ENCODE data around the gene SRRM4.

The SRRM4 gene

DNA sequence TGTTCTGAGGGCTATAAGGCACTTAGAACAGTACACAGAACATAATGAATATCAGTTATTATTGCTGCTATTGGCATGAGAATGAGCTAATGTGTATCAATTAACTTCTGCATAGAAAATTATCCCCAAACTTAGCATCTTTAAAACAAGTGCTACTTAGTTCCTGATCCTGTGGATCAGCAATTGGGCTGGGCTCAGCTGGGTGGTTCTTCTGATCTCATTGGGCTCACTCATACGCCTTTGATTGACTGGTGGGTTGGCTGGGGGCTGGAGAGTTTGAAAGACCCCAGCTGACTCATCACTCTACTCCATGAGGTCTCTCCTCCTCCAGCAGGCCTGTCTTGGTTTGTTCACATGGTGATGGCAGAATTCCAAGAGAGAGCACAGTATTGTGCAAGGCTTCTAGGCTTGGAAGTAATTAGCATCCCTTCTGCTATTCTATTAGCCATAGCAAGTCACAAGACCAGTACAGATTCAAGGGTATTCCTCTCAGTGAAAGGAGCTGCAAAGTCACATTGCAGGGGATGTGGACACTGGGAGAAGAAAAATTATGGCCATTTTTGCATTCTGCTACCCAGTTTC is 170.2 kb downstream of the SRRM4 start:
- H3K4me3 ChIP-seq (ENCODE audit: low read depth, low read length), result no peak overlapping the region
- H3K4me1 ChIP-seq (ENCODE audit: control insufficient read depth, insufficient read depth, low read length), result peaks cover 23% of the 10 kb centered on the region
- no peak overlapping the region for H3K27ac ChIP-seq (ENCODE audit: low read depth, low read length)
- no peaks in the 10 kb centered on the region for H3K9me3 ChIP-seq (ENCODE audit: control insufficient read depth, insufficient read depth, low read length)
- peaks cover 11% of the 10 kb centered on the region; the same call in 1 of the 2 replicates for H3K36me3 ChIP-seq (ENCODE audit: control insufficient read depth, insufficient read depth, low read length)
- no peaks in the 10 kb centered on the region for H3K27me3 ChIP-seq (ENCODE audit: control insufficient read depth, insufficient read depth, low read length)
- no peak overlapping the region for H3K9ac ChIP-seq (ENCODE audit: low read depth, low read length)

GRCh38 chr12:119153477-119154434 is 172.4 kb downstream of the SRRM4 start:
- Histone ChIP-seq H3K27ac (ENCODE audit: low read depth, low read length) (peak overlapping the region; percentile 78), H3K9ac (ENCODE audit: low read depth, low read length) (peak overlapping the region; percentile 90), H3K4me1 (ENCODE audit: control insufficient read depth, insufficient read depth, low read length) (peaks cover 16% of the 10 kb centered on the region), H3K36me3 (ENCODE audit: control insufficient read depth, insufficient read depth, low read length) (peaks cover 11% of the 10 kb centered on the region; the same call in 1 of the 2 replicates), H3K4me3 (ENCODE audit: low read depth, low read length) (peak overlapping the region; percentile 75), H3K27me3 (ENCODE audit: control insufficient read depth, insufficient read depth, low read length) (no peaks in the 10 kb centered on the region), H3K9me3 (ENCODE audit: control insufficient read depth, insufficient read depth, low read length) (no peaks in the 10 kb centered on the region)

- H3K9me3 ChIP-seq (ENCODE audit: control insufficient read depth, insufficient read depth, low read length), result no peaks in the 10 kb centered on the region
- H3K4me1 ChIP-seq (ENCODE audit: control insufficient read depth, insufficient read depth, low read length), result peaks cover 16% of the 10 kb centered on the region
- H3K9ac ChIP-seq (ENCODE audit: low read depth, low read length), result peak overlapping the region; percentile 90
- no peaks in the 10 kb centered on the region for H3K27me3 ChIP-seq (ENCODE audit: control insufficient read depth, insufficient read depth, low read length)
- peak overlapping the region; percentile 75 for H3K4me3 ChIP-seq (ENCODE audit: low read depth, low read length)
- H3K36me3 ChIP-seq (ENCODE audit: control insufficient read depth, insufficient read depth, low read length), result peaks cover 11% of the 10 kb centered on the region; the same call in 1 of the 2 replicates
- peak overlapping the region; percentile 78 for H3K27ac ChIP-seq (ENCODE audit: low read depth, low read length)
These were observed 173.1 kb downstream of the SRRM4 start for GRCh38 chr12:119154435-119154818.

DNA sequence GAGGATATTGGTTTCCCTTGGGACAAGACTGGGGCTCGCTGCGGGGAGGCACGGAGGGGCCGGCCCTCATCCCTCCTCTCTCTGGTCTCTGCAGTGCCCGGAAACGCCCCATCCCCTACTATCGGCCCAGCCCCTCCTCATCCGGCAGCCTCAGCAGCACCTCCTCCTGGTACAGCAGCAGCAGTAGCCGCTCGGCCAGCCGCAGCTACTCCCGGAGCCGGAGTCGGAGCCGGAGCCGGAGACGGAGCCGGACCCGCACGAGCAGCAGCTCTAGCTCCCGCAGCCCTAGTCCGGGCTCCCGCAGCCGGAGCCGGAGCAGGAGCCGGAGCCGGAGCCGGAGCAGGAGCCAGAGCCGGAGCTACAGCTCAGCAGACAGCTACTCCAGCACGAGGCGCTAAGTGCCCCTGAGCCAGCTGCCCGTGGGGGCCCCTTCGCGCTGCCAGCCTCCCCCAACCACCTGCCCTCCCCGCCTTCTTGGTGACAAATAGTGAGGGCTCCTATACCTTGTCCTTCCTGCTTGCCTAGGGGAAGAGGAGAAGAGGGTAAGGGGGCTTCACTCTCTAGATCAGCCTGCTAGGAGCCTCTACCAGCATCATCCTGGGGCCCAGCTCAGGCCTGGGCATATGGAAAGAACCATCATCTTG is 175.2 kb downstream of the SRRM4 start:
- Histone ChIP-seq H3K36me3 (ENCODE audit: control insufficient read depth, insufficient read depth, low read length) (no peaks in the 10 kb centered on the region), H3K9ac (ENCODE audit: low read depth, low read length) (no peak overlapping the region), H3K4me3 (ENCODE audit: low read depth, low read length) (no peak overlapping the region), H3K27ac (ENCODE audit: low read depth, low read length) (no peak overlapping the region), H3K4me1 (ENCODE audit: control insufficient read depth, insufficient read depth, low read length) (peaks cover 16% of the 10 kb centered on the region), H3K27me3 (ENCODE audit: control insufficient read depth, insufficient read depth, low read length) (no peaks in the 10 kb centered on the region), H3K9me3 (ENCODE audit: control insufficient read depth, insufficient read depth, low read length) (no peaks in the 10 kb centered on the region)

- Histone ChIP-seq H3K9me3 (ENCODE audit: control insufficient read depth, insufficient read depth, low read length) (no peaks in the 10 kb centered on the region), H3K4me1 (ENCODE audit: control insufficient read depth, insufficient read depth, low read length) (peaks cover 16% of the 10 kb centered on the region), H3K27ac (ENCODE audit: low read depth, low read length) (no peak overlapping the region), H3K27me3 (ENCODE audit: control insufficient read depth, insufficient read depth, low read length) (no peaks in the 10 kb centered on the region), H3K4me3 (ENCODE audit: low read depth, low read length) (no peak overlapping the region), H3K36me3 (ENCODE audit: control insufficient read depth, insufficient read depth, low read length) (no peaks in the 10 kb centered on the region), H3K9ac (ENCODE audit: low read depth, low read length) (no peak overlapping the region)
These were observed 176.2 kb downstream of the SRRM4 start for GRCh38 chr12:119157528-119157927.

GRCh38 chr12:119157978-119158377 is 176.6 kb downstream of the SRRM4 start:
- H3K27me3 ChIP-seq (ENCODE audit: control insufficient read depth, insufficient read depth, low read length), result no peaks in the 10 kb centered on the region
- H3K36me3 ChIP-seq (ENCODE audit: control insufficient read depth, insufficient read depth, low read length), result no peaks in the 10 kb centered on the region
- H3K9me3 ChIP-seq (ENCODE audit: control insufficient read depth, insufficient read depth, low read length), result no peaks in the 10 kb centered on the region
- H3K4me3 ChIP-seq (ENCODE audit: low read depth, low read length), result no peak overlapping the region
- no peak overlapping the region for H3K27ac ChIP-seq (ENCODE audit: low read depth, low read length)
- peaks cover 12% of the 10 kb centered on the region for H3K4me1 ChIP-seq (ENCODE audit: control insufficient read depth, insufficient read depth, low read length)
- no peak overlapping the region for H3K9ac ChIP-seq (ENCODE audit: low read depth, low read length)

DNA sequence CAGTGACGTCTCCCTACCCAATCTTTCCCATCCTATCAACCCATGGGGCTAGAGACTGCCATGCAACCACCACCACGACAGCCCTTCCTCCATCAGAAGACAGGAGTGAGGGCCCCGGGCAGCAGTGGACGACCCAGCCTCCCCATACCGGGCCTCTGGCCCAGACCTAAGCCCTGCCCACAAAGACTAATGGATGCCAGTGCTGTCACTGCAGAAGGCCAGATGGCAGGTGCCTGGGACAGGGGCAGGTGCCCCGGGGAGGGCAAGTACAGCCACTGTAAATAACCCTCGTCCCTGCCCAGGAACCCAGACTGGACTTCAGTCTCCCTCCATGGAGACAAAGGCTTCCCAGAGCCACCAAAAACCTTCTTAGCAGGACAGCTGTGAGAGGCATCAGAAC is 177.1 kb downstream of the SRRM4 start:
- Histone ChIP-seq H3K36me3 (ENCODE audit: control insufficient read depth, insufficient read depth, low read length) (no peaks in the 10 kb centered on the region), H3K27me3 (ENCODE audit: control insufficient read depth, insufficient read depth, low read length) (no peaks in the 10 kb centered on the region), H3K4me1 (ENCODE audit: control insufficient read depth, insufficient read depth, low read length) (peaks cover 9% of the 10 kb centered on the region), H3K4me3 (ENCODE audit: low read depth, low read length) (no peak overlapping the region), H3K27ac (ENCODE audit: low read depth, low read length) (no peak overlapping the region), H3K9me3 (ENCODE audit: control insufficient read depth, insufficient read depth, low read length) (no peaks in the 10 kb centered on the region), H3K9ac (ENCODE audit: low read depth, low read length) (no peak overlapping the region)

GRCh38 chr12:119159844-119160243 is 178.5 kb downstream of the SRRM4 start:
- Histone ChIP-seq H3K36me3 (ENCODE audit: control insufficient read depth, insufficient read depth, low read length) (no peaks in the 10 kb centered on the region), H3K4me1 (ENCODE audit: control insufficient read depth, insufficient read depth, low read length) (peaks cover 3% of the 10 kb centered on the region), H3K9me3 (ENCODE audit: control insufficient read depth, insufficient read depth, low read length) (no peaks in the 10 kb centered on the region), H3K27ac (ENCODE audit: low read depth, low read length) (no peak overlapping the region), H3K9ac (ENCODE audit: low read depth, low read length) (no peak overlapping the region), H3K27me3 (ENCODE audit: control insufficient read depth, insufficient read depth, low read length) (no peaks in the 10 kb centered on the region), H3K4me3 (ENCODE audit: low read depth, low read length) (no peak overlapping the region)

DNA sequence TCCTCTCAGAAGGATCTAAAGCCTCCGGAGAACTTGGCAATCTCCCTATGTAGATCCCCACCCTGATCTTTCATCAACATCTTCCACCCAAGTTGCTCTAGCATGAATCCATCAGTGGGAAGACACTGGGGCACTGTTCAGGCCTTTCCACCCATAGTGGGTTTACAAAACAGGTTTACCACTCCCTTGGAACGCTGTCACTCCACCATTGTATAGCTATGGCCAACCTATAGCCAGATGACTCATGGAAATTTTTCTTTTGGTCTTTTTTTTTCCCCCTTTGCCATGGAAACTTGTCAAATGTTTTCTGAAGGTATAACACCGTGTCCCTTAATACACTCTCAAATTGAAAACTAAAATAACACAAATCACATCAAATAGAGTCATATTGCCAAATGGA is 186.6 kb downstream of the SRRM4 start:
- Histone ChIP-seq H3K27me3 (ENCODE audit: control insufficient read depth, insufficient read depth, low read length) (no peaks in the 10 kb centered on the region), H3K9ac (ENCODE audit: low read depth, low read length) (no peak overlapping the region), H3K27ac (ENCODE audit: low read depth, low read length) (no peak overlapping the region), H3K36me3 (ENCODE audit: control insufficient read depth, insufficient read depth, low read length) (no peaks in the 10 kb centered on the region), H3K4me1 (ENCODE audit: control insufficient read depth, insufficient read depth, low read length) (peaks cover 8% of the 10 kb centered on the region; the same call in 1 of the 2 replicates), H3K4me3 (ENCODE audit: low read depth, low read length) (no peak overlapping the region), H3K9me3 (ENCODE audit: control insufficient read depth, insufficient read depth, low read length) (no peaks in the 10 kb centered on the region)

DNA sequence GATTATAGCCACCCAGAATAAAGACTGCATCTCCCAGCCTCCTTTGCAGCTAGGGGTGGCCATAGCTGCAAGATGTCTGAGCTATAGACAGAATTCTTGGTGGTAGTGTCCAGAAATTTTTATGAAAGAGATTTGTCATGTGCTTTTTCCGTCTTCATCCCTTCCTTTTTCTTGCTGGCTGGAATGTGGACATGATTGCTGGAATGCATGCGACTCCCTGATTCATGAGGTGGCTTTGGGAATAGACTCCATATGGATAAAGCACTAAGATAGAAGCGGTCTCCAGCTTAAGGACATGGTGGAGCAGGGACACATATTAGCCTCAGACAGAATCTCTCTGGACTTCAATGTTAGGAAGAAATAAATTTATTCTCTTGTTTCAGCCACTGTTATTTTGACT is 187.4 kb downstream of the SRRM4 start:
- no peaks in the 10 kb centered on the region for H3K27me3 ChIP-seq (ENCODE audit: control insufficient read depth, insufficient read depth, low read length)
- no peak overlapping the region for H3K27ac ChIP-seq (ENCODE audit: low read depth, low read length)
- H3K9ac ChIP-seq (ENCODE audit: low read depth, low read length), result no peak overlapping the region
- no peak overlapping the region for H3K4me3 ChIP-seq (ENCODE audit: low read depth, low read length)
- H3K9me3 ChIP-seq (ENCODE audit: control insufficient read depth, insufficient read depth, low read length), result no peaks in the 10 kb centered on the region
- H3K36me3 ChIP-seq (ENCODE audit: control insufficient read depth, insufficient read depth, low read length), result no peaks in the 10 kb centered on the region
- peaks cover 8% of the 10 kb centered on the region; the same call in 1 of the 2 replicates for H3K4me1 ChIP-seq (ENCODE audit: control insufficient read depth, insufficient read depth, low read length)

- Histone ChIP-seq H3K27me3 (ENCODE audit: control insufficient read depth, insufficient read depth, low read length) (no peaks in the 10 kb centered on the region), H3K36me3 (ENCODE audit: control insufficient read depth, insufficient read depth, low read length) (no peaks in the 10 kb centered on the region), H3K9me3 (ENCODE audit: control insufficient read depth, insufficient read depth, low read length) (no peaks in the 10 kb centered on the region), H3K27ac (ENCODE audit: low read depth, low read length) (no peak overlapping the region), H3K9ac (ENCODE audit: low read depth, low read length) (no peak overlapping the region), H3K4me3 (ENCODE audit: low read depth, low read length) (no peak overlapping the region), H3K4me1 (ENCODE audit: control insufficient read depth, insufficient read depth, low read length) (peaks cover 8% of the 10 kb centered on the region; the same call in 1 of the 2 replicates)
These were observed 187.8 kb downstream of the SRRM4 start for GRCh38 chr12:119169150-119169549.
